HG03135 (cell line): ENCODE results near the gene PLIN4.
"Not testable (repeated sequence)": the region's sequence is repeated elsewhere in the genome, so short reads cannot be mapped to it uniquely, and the experiment has no call there.

Experiments
- ATAC-seq: cut with Tn5 transposase; IDR thresholded peaks from one replicate; pipeline ENCODE4 v1.9.1; 2021; ENCODE audit warnings: mild to moderate bottlenecking, moderate library complexity; ENCODE audit not compliant: unreplicated experiment

PLIN4 gene

GRCh38 chr19:4547303-4548237 lies 29.3 kb upstream of the PLIN4 start:
- no peak for ATAC-seq

- no peak for ATAC-seq
Observed at GRCh38 chr19:4543842-4544647, 25.8 kb upstream of the PLIN4 start.

GRCh38 chr19:4542896-4543841 lies 24.9 kb upstream of the PLIN4 start:
- ATAC-seq, result no peak

DNA sequence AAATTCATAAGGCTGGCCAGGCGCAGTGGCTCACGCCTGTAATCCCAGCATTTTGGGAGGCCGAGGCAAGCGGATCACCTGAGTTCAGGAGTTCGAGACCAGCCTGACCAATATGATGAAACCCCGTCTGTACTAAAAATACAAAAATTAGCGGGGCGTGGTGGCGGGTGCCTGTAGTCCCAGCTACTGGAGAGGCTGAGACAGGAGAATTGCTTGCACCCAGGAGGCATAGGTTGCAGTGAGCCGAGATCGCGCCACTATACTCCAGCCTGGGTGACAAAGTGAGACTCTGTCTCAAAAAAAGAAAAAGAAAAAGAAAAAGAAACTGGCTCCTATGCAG lies 23.5 kb upstream of the PLIN4 start:
- not testable (repeated sequence) for ATAC-seq

DNA sequence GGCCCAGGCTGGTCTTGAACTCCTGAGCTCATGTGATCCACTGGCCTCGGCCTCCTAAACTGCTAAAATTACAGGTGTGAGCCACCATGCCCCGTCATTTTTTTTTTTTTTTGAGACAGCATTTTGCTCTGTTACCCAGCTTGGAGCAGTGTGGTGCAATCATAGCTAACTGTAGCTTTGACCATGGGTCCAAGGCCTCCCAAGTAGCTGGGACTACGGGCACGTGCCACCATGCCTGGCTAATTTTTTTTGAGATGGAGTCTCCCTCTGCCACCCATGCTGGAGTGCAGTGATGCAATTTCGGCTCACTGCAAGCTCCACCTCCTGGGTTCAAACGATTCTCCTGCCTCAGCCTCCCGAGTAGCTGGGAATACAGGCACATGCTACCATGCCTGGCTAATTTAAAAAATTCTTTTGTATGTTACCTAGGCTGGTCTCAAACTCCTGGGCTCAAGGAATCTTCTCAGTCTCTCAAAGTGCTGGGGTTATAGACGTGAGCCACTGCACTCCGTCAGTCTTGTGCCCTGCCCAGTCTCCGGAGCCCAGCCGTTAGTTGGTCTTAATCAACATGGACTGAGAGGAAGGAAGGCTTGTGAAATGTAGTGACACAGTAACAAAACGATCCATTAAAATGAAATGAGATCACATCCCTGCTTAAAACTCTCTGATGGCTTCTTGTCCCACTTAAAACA lies 23.0 kb upstream of the PLIN4 start:
- no peak for ATAC-seq

DNA sequence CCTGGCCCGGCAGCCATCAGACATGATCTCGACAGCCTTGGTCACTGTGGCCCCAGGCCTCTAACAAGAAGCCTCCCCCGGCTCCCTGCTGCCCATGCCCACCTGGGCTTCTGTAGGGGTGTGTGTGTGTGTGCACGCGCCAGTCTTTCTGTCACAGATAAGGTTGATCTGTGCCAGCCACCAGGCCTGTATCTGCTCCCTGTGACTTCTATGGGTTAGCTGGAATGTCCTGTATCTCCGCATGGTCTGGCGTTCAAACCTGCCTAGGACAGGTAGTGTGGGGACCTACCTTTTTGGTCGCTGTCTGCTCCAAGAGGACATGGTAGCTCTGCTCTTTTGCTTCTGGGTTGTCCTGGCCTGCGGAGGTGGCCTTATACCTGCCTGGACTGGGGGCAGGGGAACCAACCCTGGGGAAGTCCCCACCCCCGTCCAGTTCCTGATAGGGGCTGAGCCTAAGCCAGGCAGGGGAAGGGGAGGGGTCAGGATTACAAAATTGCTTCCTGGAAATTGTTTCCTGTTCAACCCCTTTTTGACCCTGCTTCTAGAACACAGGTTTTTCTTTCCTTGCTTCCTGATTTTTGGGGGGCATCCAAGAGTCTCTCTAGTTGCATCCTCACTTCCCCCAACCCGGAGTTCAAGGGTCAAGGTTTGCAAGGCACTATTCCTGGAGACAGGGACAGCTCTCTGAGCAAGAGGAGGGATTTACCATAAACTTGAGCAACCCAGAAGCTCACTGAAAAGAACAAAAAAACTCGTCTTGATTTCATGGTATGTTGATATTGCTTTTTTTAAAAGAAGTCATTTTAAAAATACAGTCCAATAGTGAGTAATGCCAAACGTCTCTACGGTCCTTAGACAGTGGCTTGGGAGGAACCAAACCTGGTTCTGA lies 21.7 kb upstream of the PLIN4 start, which contains the start of gene LRG1:
Gene LRG1, minus strand, starts transcription at position 344 of the 889 bp plus-strand sequence. Its CDS starts 23 bp downstream, at position 321.
- ATAC-seq, result no peak

DNA sequence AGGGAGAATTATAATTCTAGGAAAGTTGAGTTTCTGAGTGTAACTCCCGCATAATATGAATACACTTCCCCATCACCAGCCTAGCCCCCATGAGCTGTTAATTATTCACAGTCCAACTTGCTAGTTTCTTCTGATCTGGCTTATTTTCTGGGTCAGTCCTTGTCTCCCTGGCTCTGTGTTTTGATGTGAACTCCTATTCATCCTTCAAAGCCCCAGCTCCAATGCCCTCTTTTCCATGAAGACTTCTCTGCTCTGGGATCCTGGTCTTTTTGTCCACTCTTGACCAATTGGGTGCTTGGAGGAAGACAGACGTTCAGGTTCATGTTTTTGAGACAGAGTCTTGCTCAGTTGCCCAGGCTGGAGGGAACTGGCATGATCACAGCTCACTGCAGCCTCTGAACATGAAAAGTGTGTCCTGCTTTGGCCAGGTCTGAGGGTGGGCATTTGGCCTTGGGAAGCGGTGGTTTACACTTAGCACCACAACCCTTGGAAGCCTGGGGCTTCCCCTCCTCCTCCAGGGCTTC lies 20.9 kb upstream of the PLIN4 start:
- no peak for ATAC-seq

DNA sequence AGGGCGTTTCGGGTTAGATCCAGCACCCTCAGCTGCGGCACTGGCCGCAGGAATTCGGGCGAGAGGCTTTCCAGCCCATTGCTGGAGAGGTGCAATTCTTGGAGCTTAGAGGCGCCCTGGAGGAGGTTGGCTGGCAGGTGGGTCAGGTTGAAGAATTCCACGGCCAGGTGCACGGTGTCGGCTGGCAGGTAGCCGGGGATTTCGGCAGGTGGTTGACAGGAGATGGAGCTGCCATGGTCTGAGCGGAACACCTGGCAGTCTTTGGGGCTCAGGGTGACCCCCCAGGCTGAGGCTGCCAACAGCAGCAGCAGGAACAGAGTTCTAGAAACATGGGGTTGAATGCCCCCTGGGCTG lies 20.3 kb upstream of the PLIN4 start:
- ATAC-seq, result no peak

- no peak for ATAC-seq
Observed at GRCh38 chr19:4537953-4538600, 19.8 kb upstream of the PLIN4 start.

- no peak for ATAC-seq
Observed at GRCh38 chr19:4536798-4537197, 18.5 kb upstream of the PLIN4 start.

GRCh38 chr19:4534836-4535658 lies 16.8 kb upstream of the PLIN4 start, which contains the start of gene PLIN5:
TSS of gene PLIN5 (minus strand) at chr19:4535224. CDS start at chr19:4534074, 1,150 bp downstream.
- ATAC-seq, result no peak

GRCh38 chr19:4533835-4534424 lies 15.6 kb upstream of the PLIN4 start:
- no peak for ATAC-seq

DNA sequence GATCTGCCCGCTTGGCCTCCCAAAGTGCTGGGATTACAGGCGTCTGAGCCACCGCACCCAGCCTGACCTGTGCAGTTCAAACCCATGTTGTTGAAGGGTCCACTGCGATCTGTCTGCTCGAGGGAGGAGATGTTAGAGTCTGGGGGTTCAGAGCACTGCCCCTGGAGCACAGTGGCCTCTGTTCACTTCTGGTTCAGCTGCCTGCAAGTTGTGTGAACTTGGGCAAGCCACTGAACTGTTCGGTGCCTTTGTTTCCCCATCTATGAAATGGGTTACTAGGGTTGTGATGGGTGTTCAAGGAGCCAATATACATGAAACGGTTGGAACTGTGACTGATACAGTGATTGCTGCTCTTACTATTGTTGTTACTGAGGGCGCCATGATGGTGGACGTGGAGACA lies 15.0 kb upstream of the PLIN4 start:
- ATAC-seq, result no peak

DNA sequence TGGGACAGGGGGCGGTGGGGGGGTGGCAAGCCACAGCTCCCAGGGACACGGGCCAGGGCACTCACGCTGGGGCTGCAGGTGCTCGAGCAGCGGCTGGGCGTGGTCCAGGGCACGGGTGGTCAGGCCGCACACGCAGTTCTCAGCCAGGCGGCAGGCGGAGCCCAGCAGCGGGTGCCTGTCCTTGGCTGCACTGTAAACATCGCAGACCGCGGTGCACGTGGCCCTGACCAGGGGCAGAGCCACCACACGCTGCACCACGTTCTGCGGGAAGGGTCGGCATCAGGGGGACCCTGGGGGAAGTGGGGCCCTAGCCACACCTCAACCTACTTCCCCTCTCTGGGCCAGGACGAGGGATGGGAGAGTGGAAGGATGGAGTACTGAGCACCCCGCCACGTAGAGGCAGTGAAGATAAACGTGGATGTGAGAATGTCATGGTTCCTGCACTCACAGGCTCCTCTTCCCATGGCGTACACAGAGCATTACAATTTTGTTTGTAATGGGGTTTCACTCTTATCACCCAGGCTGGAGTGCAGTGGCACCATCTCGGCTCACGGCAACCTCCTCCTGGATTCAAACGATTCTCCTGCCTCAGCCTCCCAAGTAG lies 13.4 kb upstream of the PLIN4 start:
- ATAC-seq, result no peak

DNA sequence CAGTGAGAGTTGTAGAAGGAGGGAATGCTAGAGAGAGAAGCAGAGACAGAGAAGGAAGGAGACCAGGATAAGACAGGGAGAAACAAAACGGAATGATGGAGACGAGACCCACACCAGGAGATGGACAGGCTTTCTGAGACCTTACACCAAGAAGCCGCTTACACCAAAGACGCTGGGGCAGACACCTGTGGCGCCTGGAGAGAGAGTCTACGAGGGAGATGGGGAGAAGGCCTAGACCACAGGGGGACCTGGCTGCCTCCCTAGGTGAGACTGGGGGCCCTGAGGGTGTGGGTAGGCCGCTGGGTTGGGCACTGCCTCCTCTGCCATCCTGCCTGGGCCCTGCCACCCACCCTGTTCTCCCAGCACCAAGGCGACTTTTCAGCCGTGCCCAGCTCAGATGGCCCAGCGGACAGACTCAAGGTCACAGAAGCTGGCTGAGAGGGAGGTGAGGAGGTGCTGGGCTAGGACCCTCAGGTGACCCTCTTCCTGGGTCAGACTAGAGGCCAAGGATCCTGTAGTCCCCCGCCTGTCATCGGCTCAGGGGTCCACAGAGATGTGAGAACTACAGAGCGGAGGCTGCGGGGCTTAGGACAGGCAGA lies 11.7 kb upstream of the PLIN4 start:
- ATAC-seq, result no peak

DNA sequence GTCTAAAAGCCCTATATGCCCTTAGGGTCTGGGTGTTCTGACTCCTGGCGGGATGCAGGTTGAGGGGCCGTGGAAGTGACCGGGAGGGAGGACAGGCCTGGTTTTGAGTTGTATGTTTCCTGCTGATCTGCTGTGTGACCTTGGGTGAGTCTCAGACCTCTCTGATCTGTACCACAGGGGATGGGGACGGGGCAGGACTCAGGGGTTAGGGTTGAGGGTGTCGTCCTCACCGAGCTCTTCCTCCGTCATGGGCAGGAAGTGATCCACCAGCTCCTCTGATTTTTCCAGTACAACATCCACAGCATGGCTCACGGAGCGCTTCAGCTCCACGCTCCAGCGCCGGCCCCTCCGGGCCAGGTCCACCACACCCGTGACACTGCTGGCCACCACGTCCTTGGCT lies 10.6 kb upstream of the PLIN4 start:
- ATAC-seq, result no peak
